HEK293 (cell line): ENCODE data around the gene CREB5.

Experiments used
- CTCF ChIA-PET: fragments of 350-600 bp; formaldehyde crosslinking; extraction: SDS; loops from one replicate; lab custom pipeline; 2021; ENCODE audit warnings: antibody characterized with exemption; lab: Yijun Ruan, JAX
- POLR2A ChIA-PET: fragments of 300-600 bp; formaldehyde crosslinking; extraction: SDS; loops from one replicate; lab custom pipeline; 2020; ENCODE audit warnings: antibody characterized with exemption, inconsistent platforms; lab: Yijun Ruan, JAX
- H3K27ac ChIP-seq: fragments of 200-500 bp; sonication (Bioruptor generic); 2 replicates; pipeline ENCODE4 v1.5.1; 2014; ENCODE audit warnings: low read depth, low read length, control low read depth, inconsistent platforms; ENCODE audit errors: extremely low read depth
- H3K36me3 ChIP-seq, 2 experiments: fragments of 200-500 bp in 1 of 2; sonication (Bioruptor generic) in 1 of 2; 1 replicate in 1 of 2; 2 replicates in 1 of 2; pipeline ENCODE4 v1.5.1; 2014 to 2017; ENCODE audit warnings: inconsistent platforms in 2 of 2, low read length in 2 of 2; ENCODE audit not compliant: control insufficient read depth in 2 of 2, insufficient read depth in 1 of 2
- H3K4me1 ChIP-seq: fragments of 200-500 bp; sonication (Bioruptor generic); 2 replicates; pipeline ENCODE4 v1.5.1; 2014; ENCODE audit warnings: mild to moderate bottlenecking, low read length, inconsistent platforms; ENCODE audit not compliant: control insufficient read depth, insufficient read depth
- H3K4me3 ChIP-seq: 2 replicates; pipeline ENCODE4 v1.5.1; 2011; ENCODE audit warnings: low read depth, mild to moderate bottlenecking, control low read depth, low read length, moderate library complexity
- H3K9me3 ChIP-seq: fragments of 200-500 bp; sonication (Bioruptor generic); 2 replicates; pipeline ENCODE4 v1.5.1; 2014; ENCODE audit warnings: low read depth, low read length, inconsistent platforms; ENCODE audit not compliant: control insufficient read depth, insufficient read depth
- AEBP2 ChIP-seq: fragments of 450-650 bp; formaldehyde crosslinking; IDR thresholded peaks from 2 replicates; pipeline ENCODE4 v1.5.1; 2016; ENCODE audit warnings: missing biosample characterization, missing genetic modification characterization, borderline replicate concordance
- FEZF1 ChIP-seq: fragments of 450-650 bp; formaldehyde crosslinking; IDR thresholded peaks from 2 replicates; pipeline ENCODE4 v1.5.1; 2016; ENCODE audit warnings: missing biosample characterization, missing genetic modification characterization
- KLF10 ChIP-seq: fragments of 450-650 bp; IDR thresholded peaks from 2 replicates; pipeline ENCODE4 v1.5.1; 2018; ENCODE audit warnings: missing biosample characterization, mild to moderate bottlenecking, missing genetic modification characterization
- KLF16 ChIP-seq: fragments of 450-650 bp; formaldehyde crosslinking; IDR thresholded peaks from 2 replicates; pipeline ENCODE4 v1.5.1; 2017; ENCODE audit warnings: missing biosample characterization, missing genetic modification characterization
- MYNN ChIP-seq: fragments of 450-650 bp; formaldehyde crosslinking; IDR thresholded peaks from 2 replicates; pipeline ENCODE4 v1.5.1; 2016; ENCODE audit warnings: missing biosample characterization, missing genetic modification characterization, borderline replicate concordance
- ZBTB11 ChIP-seq: fragments of 450-650 bp; formaldehyde crosslinking; conservative IDR thresholded peaks from 2 replicates; pipeline ENCODE4 v1.5.1; 2016; ENCODE audit warnings: low read depth, missing biosample characterization, missing genetic modification characterization
- ZBTB17 ChIP-seq: fragments of 450-650 bp; formaldehyde crosslinking; IDR thresholded peaks from 2 replicates; pipeline ENCODE4 v1.5.1; 2016; ENCODE audit warnings: missing biosample characterization, missing genetic modification characterization
- ZBTB21 ChIP-seq: fragments of 450-650 bp; formaldehyde crosslinking; IDR thresholded peaks from 2 replicates; pipeline ENCODE4 v1.5.1; 2017; ENCODE audit warnings: missing biosample characterization, missing genetic modification characterization
- ZNF214 ChIP-seq: fragments of 450-650 bp; formaldehyde crosslinking; IDR thresholded peaks from 2 replicates; pipeline ENCODE4 v1.5.1; 2017; ENCODE audit warnings: missing biosample characterization, mild to moderate bottlenecking, missing genetic modification characterization, borderline replicate concordance
- ZNF239 ChIP-seq: fragments of 450-650 bp; formaldehyde crosslinking; IDR thresholded peaks from 2 replicates; pipeline ENCODE4 v1.5.1; 2016; ENCODE audit warnings: missing biosample characterization, missing genetic modification characterization
- ZNF24 ChIP-seq: fragments of 450-650 bp; formaldehyde crosslinking; IDR thresholded peaks from 2 replicates; pipeline ENCODE4 v1.5.1; 2016; ENCODE audit warnings: missing biosample characterization, missing genetic modification characterization
- ZNF274 ChIP-seq, 2 experiments: fragments of 200-500 bp in 1 of 2; fragments of 450-650 bp in 1 of 2; sonication (Bioruptor generic) in 1 of 2; formaldehyde crosslinking in 1 of 2; IDR thresholded peaks; 2 replicates each; pipeline versions ENCODE4 v1.5.1 to v1.6.1; 2014 to 2016; ENCODE audit warnings: borderline replicate concordance in 1 of 2, inconsistent platforms in 1 of 2, low read length in 1 of 2, missing biosample characterization in 1 of 2, missing genetic modification characterization in 1 of 2
- ZNF366 ChIP-seq: fragments of 450-650 bp; formaldehyde crosslinking; conservative IDR thresholded peaks from 2 replicates; pipeline ENCODE4 v1.5.1; 2016; ENCODE audit warnings: missing biosample characterization, missing genetic modification characterization
- ZNF404 ChIP-seq: fragments of 450-650 bp; formaldehyde crosslinking; IDR thresholded peaks from 2 replicates; pipeline ENCODE4 v1.5.1; 2017; ENCODE audit warnings: missing biosample characterization, missing genetic modification characterization
- ZNF513 ChIP-seq: fragments of 450-650 bp; IDR thresholded peaks from 2 replicates; pipeline ENCODE4 v1.5.1; 2018; ENCODE audit warnings: missing biosample characterization, missing genetic modification characterization
- ZNF560 ChIP-seq: fragments of 450-650 bp; formaldehyde crosslinking; IDR thresholded peaks from 2 replicates; pipeline ENCODE4 v1.5.1; 2017; ENCODE audit warnings: missing biosample characterization, missing genetic modification characterization, borderline replicate concordance
- ZNF610 ChIP-seq: fragments of 450-650 bp; formaldehyde crosslinking; IDR thresholded peaks from 2 replicates; pipeline ENCODE4 v1.5.1; 2016; ENCODE audit warnings: missing biosample characterization, missing genetic modification characterization, borderline replicate concordance
- ZNF658 ChIP-seq: fragments of 450-650 bp; formaldehyde crosslinking; IDR thresholded peaks from 2 replicates; pipeline ENCODE4; 2016; ENCODE audit warnings: missing biosample characterization, missing genetic modification characterization
- ZNF692 ChIP-seq: fragments of 450-650 bp; formaldehyde crosslinking; IDR thresholded peaks from 2 replicates; pipeline ENCODE4 v1.5.1; 2016; ENCODE audit warnings: missing biosample characterization, missing genetic modification characterization
- ZSCAN18 ChIP-seq: fragments of 450-650 bp; formaldehyde crosslinking; IDR thresholded peaks from 2 replicates; pipeline ENCODE4 v1.5.1; 2016; ENCODE audit warnings: missing biosample characterization, missing genetic modification characterization

Gene CREB5

GRCh38 chr7:28608237-28608656, 195.9 kb downstream of the CREB5 start:
- Histone ChIP-seq H3K27ac (no peak overlapping the region), H3K4me3 (no peak overlapping the region), H3K36me3 (no peaks in the 10 kb centered on the region), H3K9me3 (no peaks in the 10 kb centered on the region), H3K4me1 (peaks cover 18% of the 10 kb centered on the region)
- CTCF ChIA-PET: no interaction called here
- TF ChIP-seq KLF16 (tag by site-specific recombination): no peak
- no peak for TF ChIP-seq ZSCAN18 (tag by site-specific recombination)
- no peak for TF ChIP-seq ZNF658
- no peak for TF ChIP-seq ZNF560 (tag by site-specific recombination)
- TF ChIP-seq FEZF1 (tag by site-specific recombination): no peak
- TF ChIP-seq ZNF404 (tag by site-specific recombination): no peak
- no peak for TF ChIP-seq ZNF692 (tag by site-specific recombination)
- no peak for TF ChIP-seq ZNF239 (tag by site-specific recombination)
- TF ChIP-seq ZNF214 (tag by site-specific recombination): no peak
- TF ChIP-seq ZNF610 (tag by site-specific recombination): no peak
- TF ChIP-seq KLF10 (tag by site-specific recombination): no peak
- TF ChIP-seq ZBTB21 (tag by site-specific recombination): no peak
- TF ChIP-seq ZNF366: no peak
- TF ChIP-seq MYNN (tag by site-specific recombination): no peak
- no peak for TF ChIP-seq ZNF513 (tag by site-specific recombination)
- POLR2A ChIA-PET: no interaction called here

- H3K36me3 ChIP-seq: no peaks in the 10 kb centered on the region
- ChIA-PET CTCF (no interaction called here), POLR2A (no interaction called here)
- H3K4me1 ChIP-seq: peaks cover 18% of the 10 kb centered on the region
- H3K9me3 ChIP-seq: no peaks in the 10 kb centered on the region
- TF ChIP-seq ZNF24 (no peak), ZBTB17 (tag by site-specific recombination) (no peak), ZNF513 (tag by site-specific recombination) (no peak)
- H3K27ac ChIP-seq: no peak overlapping the region
- no peak overlapping the region for H3K4me3 ChIP-seq
Measured at GRCh38 chr7:28608731-28609130, 196.4 kb downstream of the CREB5 start.

- Histone ChIP-seq H3K4me3 (no peak overlapping the region), H3K4me1 (peaks cover 18% of the 10 kb centered on the region)
- CTCF ChIA-PET: no interaction called here
- TF ChIP-seq ZNF274 (IDR thresholded peaks at IDR 0.05; ENCODE audit: low read length): no peak
- TF ChIP-seq ZNF274 (tag by site-specific recombination; IDR thresholded peaks at IDR 0.05; ENCODE audit: borderline replicate concordance): no peak
- no peak for TF ChIP-seq ZBTB11 (tag by site-specific recombination)
- no peak for TF ChIP-seq AEBP2 (tag by site-specific recombination)
Measured at GRCh38 chr7:28609608-28610007, 197.3 kb downstream of the CREB5 start.

More at GRCh38 chr7:28609608-28610007, 197.3 kb downstream of the CREB5 start:
- Histone ChIP-seq H3K9me3 (no peaks in the 10 kb centered on the region), H3K36me3 (no peaks in the 10 kb centered on the region), H3K27ac (no peak overlapping the region)
- POLR2A ChIA-PET: no interaction called here
